OCI-LY1 (cell line): ENCODE data around the gene COX14.

Source experiments
- CTCF ChIP-seq: fragments of 200-600 bp; sonication (generic), shearing (Covaris generic); IDR thresholded peaks from 2 replicates; pipeline ENCODE4 v1.5.1; 2017; ENCODE audit warnings: mild to moderate bottlenecking, antibody characterized with exemption, low read length, moderate library complexity, mixed read lengths
- EZH2 ChIP-seq: fragments of 200-600 bp; sonication (generic), shearing (Covaris generic); IDR thresholded peaks from 2 replicates; pipeline ENCODE4 v1.8.0; 2017; ENCODE audit warnings: borderline replicate concordance, mixed run types, mild to moderate bottlenecking, antibody characterized with exemption, low read length, moderate library complexity, mixed read lengths

DNA sequence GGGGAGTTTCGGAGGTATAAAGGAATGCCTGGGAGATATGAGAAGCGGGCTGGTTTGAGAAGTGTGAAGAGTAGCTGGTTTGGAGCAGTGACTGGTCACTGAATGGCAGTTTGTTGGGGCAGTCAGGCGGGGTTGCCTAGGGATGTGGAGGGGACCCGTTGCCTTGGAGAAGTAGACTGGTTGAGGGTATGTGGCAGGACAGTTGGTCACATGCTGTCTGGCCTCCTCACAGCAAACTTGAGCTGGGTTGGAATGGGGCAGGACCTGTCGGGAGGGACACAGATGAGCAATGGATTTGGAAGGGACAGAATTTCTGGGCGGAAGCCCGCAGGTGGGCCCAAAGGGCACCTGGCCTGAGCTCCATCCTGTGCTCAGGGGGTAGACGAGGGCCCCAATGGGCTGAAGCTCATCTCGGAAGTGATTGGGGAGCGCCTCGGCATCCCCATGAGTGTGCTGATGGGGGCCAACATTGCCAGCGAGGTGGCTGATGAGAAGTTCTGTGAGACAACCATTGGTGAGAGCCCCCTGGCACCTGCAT is 6.1 kb upstream of the COX14 start:
- no peak for TF ChIP-seq CTCF
- TF ChIP-seq EZH2, result no peak
